Measurements from ENCODE around the gene OSBPL2.

Gene OSBPL2

GRCh38 chr20:62262064-62262463 is 23.7 kb downstream of the OSBPL2 start:
- TF ChIP-seq CREB1 (IDR thresholded peaks at IDR 0.05; ENCODE audit: low read depth) (no peak), ZBTB7A (IDR thresholded peaks at IDR 0.05; ENCODE audit: low read depth) (no peak), TAF1 (IDR thresholded peaks at IDR 0.05; ENCODE audit: low read depth) (no peak), TCF12 (IDR thresholded peaks at IDR 0.05; ENCODE audit: low read depth) (no peak), EP300 (IDR thresholded peaks at IDR 0.05; ENCODE audit: borderline replicate concordance) (no peak), EGR1 (IDR thresholded peaks at IDR 0.05) (no peak), YY1 (IDR thresholded peaks at IDR 0.05; ENCODE audit: low read depth) (no peak)
- TF ChIP-seq, protein P1, sequence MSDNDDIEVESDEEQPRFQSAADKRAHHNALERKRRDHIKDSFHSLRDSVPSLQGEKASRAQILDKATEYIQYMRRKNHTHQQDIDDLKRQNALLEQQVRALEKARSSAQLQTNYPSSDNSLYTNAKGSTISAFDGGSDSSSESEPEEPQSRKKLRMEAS (IDR thresholded peaks at IDR 0.05): no peak

DNA sequence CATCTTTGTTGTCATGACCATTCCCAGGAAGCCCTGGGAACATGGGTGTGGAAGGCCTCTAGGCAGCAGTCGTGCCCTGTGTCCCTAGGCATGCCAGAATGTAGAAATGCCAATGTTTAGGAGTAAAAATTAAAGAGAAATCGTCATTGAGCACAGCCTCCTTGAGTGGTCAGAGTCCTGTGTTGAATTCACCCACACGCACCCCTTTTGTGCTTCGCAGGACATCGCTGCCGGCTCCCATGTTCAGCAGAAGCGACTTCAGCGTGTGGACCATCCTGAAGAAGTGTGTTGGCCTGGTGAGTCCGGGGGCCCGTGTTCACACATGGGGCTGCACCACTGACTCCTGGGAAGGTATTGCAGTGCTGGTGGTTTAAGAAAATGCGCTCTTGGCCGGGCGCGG is 25.1 kb downstream of the OSBPL2 start:
- TF ChIP-seq, protein P1 (IDR thresholded peaks at IDR 0.05): no peak
- no peak for TF ChIP-seq NFIC (IDR thresholded peaks at IDR 0.05)

DNA sequence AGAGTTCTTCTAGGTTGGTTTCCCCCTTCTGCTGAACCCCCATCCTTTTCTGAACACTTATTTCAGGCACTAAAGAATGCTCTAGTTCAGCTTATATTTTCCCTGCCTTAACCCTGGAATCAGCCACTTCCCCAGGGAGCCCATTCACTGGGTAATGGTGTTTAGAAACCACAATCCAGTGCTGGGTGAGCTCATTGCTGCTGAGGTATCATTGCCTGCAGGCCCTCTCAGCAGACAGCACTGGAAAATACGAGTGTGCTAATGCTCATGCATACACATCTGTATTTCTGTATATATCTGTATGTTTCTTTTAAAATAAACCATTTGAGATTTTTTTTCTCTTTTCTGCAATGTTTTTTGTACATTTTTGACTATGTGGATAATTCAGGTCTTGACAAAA is 27.0 kb downstream of the OSBPL2 start:
- TF ChIP-seq TAF1 (IDR thresholded peaks at IDR 0.05; ENCODE audit: low read depth) (no peak), EGR1 (IDR thresholded peaks at IDR 0.05) (no peak), NFIC (IDR thresholded peaks at IDR 0.05) (no peak), YY1 (IDR thresholded peaks at IDR 0.05; ENCODE audit: low read depth) (no peak), CREB1 (IDR thresholded peaks at IDR 0.05; ENCODE audit: low read depth) (no peak)
- TF ChIP-seq, protein P1 (IDR thresholded peaks at IDR 0.05): no peak
- TF ChIP-seq, protein P2, sequence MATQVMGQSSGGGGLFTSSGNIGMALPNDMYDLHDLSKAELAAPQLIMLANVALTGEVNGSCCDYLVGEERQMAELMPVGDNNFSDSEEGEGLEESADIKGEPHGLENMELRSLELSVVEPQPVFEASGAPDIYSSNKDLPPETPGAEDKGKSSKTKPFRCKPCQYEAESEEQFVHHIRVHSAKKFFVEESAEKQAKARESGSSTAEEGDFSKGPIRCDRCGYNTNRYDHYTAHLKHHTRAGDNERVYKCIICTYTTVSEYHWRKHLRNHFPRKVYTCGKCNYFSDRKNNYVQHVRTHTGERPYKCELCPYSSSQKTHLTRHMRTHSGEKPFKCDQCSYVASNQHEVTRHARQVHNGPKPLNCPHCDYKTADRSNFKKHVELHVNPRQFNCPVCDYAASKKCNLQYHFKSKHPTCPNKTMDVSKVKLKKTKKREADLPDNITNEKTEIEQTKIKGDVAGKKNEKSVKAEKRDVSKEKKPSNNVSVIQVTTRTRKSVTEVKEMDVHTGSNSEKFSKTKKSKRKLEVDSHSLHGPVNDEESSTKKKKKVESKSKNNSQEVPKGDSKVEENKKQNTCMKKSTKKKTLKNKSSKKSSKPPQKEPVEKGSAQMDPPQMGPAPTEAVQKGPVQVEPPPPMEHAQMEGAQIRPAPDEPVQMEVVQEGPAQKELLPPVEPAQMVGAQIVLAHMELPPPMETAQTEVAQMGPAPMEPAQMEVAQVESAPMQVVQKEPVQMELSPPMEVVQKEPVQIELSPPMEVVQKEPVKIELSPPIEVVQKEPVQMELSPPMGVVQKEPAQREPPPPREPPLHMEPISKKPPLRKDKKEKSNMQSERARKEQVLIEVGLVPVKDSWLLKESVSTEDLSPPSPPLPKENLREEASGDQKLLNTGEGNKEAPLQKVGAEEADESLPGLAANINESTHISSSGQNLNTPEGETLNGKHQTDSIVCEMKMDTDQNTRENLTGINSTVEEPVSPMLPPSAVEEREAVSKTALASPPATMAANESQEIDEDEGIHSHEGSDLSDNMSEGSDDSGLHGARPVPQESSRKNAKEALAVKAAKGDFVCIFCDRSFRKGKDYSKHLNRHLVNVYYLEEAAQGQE (IDR thresholded peaks at IDR 0.05; ENCODE audit: low read depth): no peak

- no peak for TF ChIP-seq TCF12 (IDR thresholded peaks at IDR 0.05; ENCODE audit: low read depth)
- TF ChIP-seq CREB1 (IDR thresholded peaks at IDR 0.05; ENCODE audit: low read depth): no peak
- TF ChIP-seq EP300 (IDR thresholded peaks at IDR 0.05; ENCODE audit: borderline replicate concordance): no peak
- TF ChIP-seq NFIC (IDR thresholded peaks at IDR 0.05): no peak
- no peak for TF ChIP-seq RAD21 (IDR thresholded peaks at IDR 0.05; ENCODE audit: low read depth)
- no peak for TF ChIP-seq EGR1 (IDR thresholded peaks at IDR 0.05)
- no peak for TF ChIP-seq ZBTB7A (IDR thresholded peaks at IDR 0.05; ENCODE audit: low read depth)
- no peak for TF ChIP-seq TEAD4 (IDR thresholded peaks at IDR 0.05)
- no peak for TF ChIP-seq TAF1 (IDR thresholded peaks at IDR 0.05; ENCODE audit: low read depth)
- TF ChIP-seq, protein P1 (IDR thresholded peaks at IDR 0.05): no peak
- TF ChIP-seq, protein P2 (IDR thresholded peaks at IDR 0.05; ENCODE audit: low read depth): no peak
- no peak for TF ChIP-seq FOXM1 (IDR thresholded peaks at IDR 0.05; ENCODE audit: borderline replicate concordance, low read depth)
- no peak for TF ChIP-seq CEBPB (IDR thresholded peaks at IDR 0.05)
- TF ChIP-seq YY1 (IDR thresholded peaks at IDR 0.05; ENCODE audit: low read depth): no peak
- TF ChIP-seq, protein P3, sequence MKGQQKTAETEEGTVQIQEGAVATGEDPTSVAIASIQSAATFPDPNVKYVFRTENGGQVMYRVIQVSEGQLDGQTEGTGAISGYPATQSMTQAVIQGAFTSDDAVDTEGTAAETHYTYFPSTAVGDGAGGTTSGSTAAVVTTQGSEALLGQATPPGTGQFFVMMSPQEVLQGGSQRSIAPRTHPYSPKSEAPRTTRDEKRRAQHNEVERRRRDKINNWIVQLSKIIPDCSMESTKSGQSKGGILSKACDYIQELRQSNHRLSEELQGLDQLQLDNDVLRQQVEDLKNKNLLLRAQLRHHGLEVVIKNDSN (IDR thresholded peaks at IDR 0.05): no peak
Measured at GRCh38 chr20:62266340-62266739, 28.0 kb downstream of the OSBPL2 start.

GRCh38 chr20:62266851-62267250 is 28.5 kb downstream of the OSBPL2 start:
- no peak for TF ChIP-seq TEAD4 (IDR thresholded peaks at IDR 0.05)
- TF ChIP-seq EP300 (IDR thresholded peaks at IDR 0.05; ENCODE audit: borderline replicate concordance): no peak
- TF ChIP-seq CREB1 (IDR thresholded peaks at IDR 0.05; ENCODE audit: low read depth): no peak
- no peak for TF ChIP-seq EGR1 (IDR thresholded peaks at IDR 0.05)
- TF ChIP-seq FOXM1 (IDR thresholded peaks at IDR 0.05; ENCODE audit: borderline replicate concordance, low read depth): no peak
- TF ChIP-seq RAD21 (IDR thresholded peaks at IDR 0.05; ENCODE audit: low read depth): no peak
- TF ChIP-seq CEBPB (IDR thresholded peaks at IDR 0.05): no peak
- TF ChIP-seq TAF1 (IDR thresholded peaks at IDR 0.05; ENCODE audit: low read depth): no peak
- TF ChIP-seq NFIC (IDR thresholded peaks at IDR 0.05): no peak
- TF ChIP-seq, protein P1 (IDR thresholded peaks at IDR 0.05): no peak
- TF ChIP-seq TCF12 (IDR thresholded peaks at IDR 0.05; ENCODE audit: low read depth): no peak
- TF ChIP-seq, protein P3 (IDR thresholded peaks at IDR 0.05): no peak
- no peak for TF ChIP-seq YY1 (IDR thresholded peaks at IDR 0.05; ENCODE audit: low read depth)
- TF ChIP-seq ZBTB7A (IDR thresholded peaks at IDR 0.05; ENCODE audit: low read depth): no peak
- TF ChIP-seq, protein P2 (IDR thresholded peaks at IDR 0.05; ENCODE audit: low read depth): no peak

All from Ishikawa (cell line).